ENCODE results near the gene TMPRSS4. TPM values are rescaled to one million over a fixed set of nuclear protein-coding genes. Genes with fewer than 3 reads are reported as not detected.

The TMPRSS4 gene
- total and polyA plus RNA-seq, 2 donors (not counting 1 experiment from before 2014, with no cell fraction given): not detected

DNA sequence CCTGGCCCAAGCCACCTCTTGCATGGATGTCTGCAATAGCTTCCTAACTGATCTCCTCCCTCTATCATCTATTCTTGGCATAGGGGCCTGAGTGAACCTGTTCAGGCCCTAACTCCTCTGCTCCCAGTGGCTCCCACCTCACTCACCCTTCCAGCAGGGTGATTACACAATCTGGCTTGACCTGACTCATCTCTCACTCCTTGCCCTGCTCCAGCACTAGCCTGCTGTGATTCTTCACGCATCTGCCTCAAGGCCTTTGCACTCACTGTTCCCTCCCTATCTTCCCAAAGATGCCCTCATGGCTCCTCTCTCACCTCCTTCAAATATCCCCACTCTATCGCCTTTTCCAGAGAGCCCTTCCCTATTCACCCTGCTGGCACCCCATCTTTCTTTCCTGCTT, 65.2 kb downstream of the TMPRSS4 start:
- H3K9me3 Mint-ChIP-seq (ENCODE audit: insufficient read depth): no peaks in the 10 kb centered on the region
- DNase-seq: no peak
- H3K27ac Mint-ChIP-seq: no peak overlapping the region

DNA sequence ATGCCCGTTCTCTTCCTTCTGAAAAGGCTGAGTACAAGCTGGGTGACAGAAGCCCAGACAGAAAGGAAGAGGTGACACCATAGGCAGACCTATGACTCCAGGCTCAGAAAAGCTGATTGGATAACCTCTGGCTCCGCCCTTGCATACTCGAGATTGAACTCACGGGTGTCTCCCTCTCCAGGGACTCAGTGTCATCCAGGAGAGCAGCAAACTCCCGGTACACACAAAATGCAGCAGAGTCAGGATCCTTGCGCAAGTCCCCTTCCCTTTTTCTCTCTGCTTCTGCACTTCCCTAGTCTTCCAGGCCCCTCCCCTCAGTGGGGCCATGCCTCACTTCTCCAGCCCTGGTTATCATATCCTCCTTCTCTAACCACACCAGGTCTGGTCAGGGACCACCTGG, 65.9 kb downstream of the TMPRSS4 start:
- ATAC-seq (ENCODE audit: low read depth): no peak
- H3K79me2 ChIP-seq (ENCODE audit: control insufficient read depth, insufficient read depth, low read length): no peaks in the 10 kb centered on the region

More for the DNA sequence above, 65.2 kb downstream of the TMPRSS4 start:
- Histone ChIP-seq H3K9me3 (ENCODE audit: control extremely low read depth in 1 of 3, control insufficient read depth in 2 of 3, insufficient read depth in 1 of 3, low read length in 2 of 3) (no peaks in the 10 kb centered on the region), H3K27me3 (replicated peaks in 1 of 4; ENCODE audit: control extremely low read depth in 1 of 4, control insufficient read depth in 3 of 4, insufficient read depth in 4 of 4, low read length in 3 of 4) (peaks cover 0 to 53% (median 20%) of the 10 kb centered on the region in 4 experiments), H3K4me3 (ENCODE audit: control extremely low read depth in 1 of 5, extremely low read depth in 1 of 5, insufficient read depth in 1 of 5, low read depth in 2 of 5, low read length in 4 of 5) (no peak overlapping the region), H4K20me1 (ENCODE audit: control insufficient read depth, insufficient read depth, low read length, poor library complexity, severe bottlenecking) (no peaks in the 10 kb centered on the region), H3K79me2 (ENCODE audit: control insufficient read depth, insufficient read depth, low read length) (no peaks in the 10 kb centered on the region), H3K9ac (ENCODE audit: low read length) (no peak overlapping the region), H2AFZ (ENCODE audit: insufficient read depth, low read depth, low read length, poor library complexity, severe bottlenecking) (no peak overlapping the region), H3K27ac (ENCODE audit: low read length in 2 of 2) (no peak overlapping the region), H3K4me1 (ENCODE audit: control insufficient read depth in 2 of 2, insufficient read depth in 2 of 2, low read length in 2 of 2) (peaks cover 0 to 6% of the 10 kb centered on the region in 2 donors), H3K4me2 (replicated peaks; ENCODE audit: low read depth, low read length, poor library complexity, severe bottlenecking) (no peak overlapping the region), H3K36me3 (replicated peaks in 1 of 2; ENCODE audit: control extremely low read depth in 1 of 2, control insufficient read depth in 1 of 2, extremely low read depth in 1 of 2, insufficient read depth in 2 of 2, low read length in 1 of 2) (no peaks in the 10 kb centered on the region)
- WGBS (ENCODE audit: insufficient coverage): 83% methylated on average over 2 of the region's 2 CpGs
- POLR2A ChIA-PET: no interaction called here
- intact Hi-C loops (cut with micrococcal nuclease): no loop called here
- no peak overlapping the region for H3K4me3 Mint-ChIP-seq
- ATAC-seq (ENCODE audit: low read depth): no peak
- H3K27me3 Mint-ChIP-seq: peaks cover 73% of the 10 kb centered on the region
- H3K4me1 Mint-ChIP-seq: peaks cover 7% of the 10 kb centered on the region
- TF ChIP-seq EZH2 (IDR thresholded peaks at IDR 0.05; ENCODE audit: borderline replicate concordance, insufficient read depth, low read depth, low read length, poor library complexity, severe bottlenecking): no peak
- TF ChIP-seq, protein P1, sequence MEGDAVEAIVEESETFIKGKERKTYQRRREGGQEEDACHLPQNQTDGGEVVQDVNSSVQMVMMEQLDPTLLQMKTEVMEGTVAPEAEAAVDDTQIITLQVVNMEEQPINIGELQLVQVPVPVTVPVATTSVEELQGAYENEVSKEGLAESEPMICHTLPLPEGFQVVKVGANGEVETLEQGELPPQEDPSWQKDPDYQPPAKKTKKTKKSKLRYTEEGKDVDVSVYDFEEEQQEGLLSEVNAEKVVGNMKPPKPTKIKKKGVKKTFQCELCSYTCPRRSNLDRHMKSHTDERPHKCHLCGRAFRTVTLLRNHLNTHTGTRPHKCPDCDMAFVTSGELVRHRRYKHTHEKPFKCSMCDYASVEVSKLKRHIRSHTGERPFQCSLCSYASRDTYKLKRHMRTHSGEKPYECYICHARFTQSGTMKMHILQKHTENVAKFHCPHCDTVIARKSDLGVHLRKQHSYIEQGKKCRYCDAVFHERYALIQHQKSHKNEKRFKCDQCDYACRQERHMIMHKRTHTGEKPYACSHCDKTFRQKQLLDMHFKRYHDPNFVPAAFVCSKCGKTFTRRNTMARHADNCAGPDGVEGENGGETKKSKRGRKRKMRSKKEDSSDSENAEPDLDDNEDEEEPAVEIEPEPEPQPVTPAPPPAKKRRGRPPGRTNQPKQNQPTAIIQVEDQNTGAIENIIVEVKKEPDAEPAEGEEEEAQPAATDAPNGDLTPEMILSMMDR (IDR thresholded peaks at IDR 0.05): no peak
- CTCF ChIA-PET: interaction anchor here (8.7 kb wide), 1 partner anchor 29 kb away, joined by 96 read pairs; no protein-coding TSS in a partner anchor

More for the DNA sequence above, 65.9 kb downstream of the TMPRSS4 start:
- peaks cover 75% of the 10 kb centered on the region for H3K27me3 Mint-ChIP-seq
- peaks cover 7% of the 10 kb centered on the region for H3K4me1 Mint-ChIP-seq
- no peaks in the 10 kb centered on the region for H4K20me1 ChIP-seq (ENCODE audit: control insufficient read depth, insufficient read depth, low read length, poor library complexity, severe bottlenecking)
- H3K9me3 ChIP-seq (ENCODE audit: control extremely low read depth in 1 of 3, control insufficient read depth in 2 of 3, insufficient read depth in 1 of 3, low read length in 2 of 3): no peaks in the 10 kb centered on the region
- POLR2A ChIA-PET: no interaction called here
- DNase-seq: no peak
- WGBS (ENCODE audit: insufficient coverage): 27% methylated on average over 6 of the region's 6 CpGs
- peak overlapping the region; percentile 7 for H2AFZ ChIP-seq (ENCODE audit: insufficient read depth, low read depth, low read length, poor library complexity, severe bottlenecking)
- intact Hi-C loops (cut with micrococcal nuclease): no loop called here
- no peak overlapping the region for H3K4me3 ChIP-seq (ENCODE audit: control extremely low read depth in 1 of 5, extremely low read depth in 1 of 5, insufficient read depth in 1 of 5, low read depth in 2 of 5, low read length in 4 of 5)
- no peaks in the 10 kb centered on the region for H3K36me3 ChIP-seq (replicated peaks in 1 of 2; ENCODE audit: control extremely low read depth in 1 of 2, control insufficient read depth in 1 of 2, extremely low read depth in 1 of 2, insufficient read depth in 2 of 2, low read length in 1 of 2)
- TF ChIP-seq EZH2 (IDR thresholded peaks at IDR 0.05; ENCODE audit: borderline replicate concordance, insufficient read depth, low read depth, low read length, poor library complexity, severe bottlenecking): no peak
- TF ChIP-seq, protein P1 (IDR thresholded peaks at IDR 0.05): no peak
- CTCF ChIA-PET: interaction anchor here (0.9 to 8.7 kb wide), 6 partner anchors 9 to 346 kb away, joined by 3 to 96 read pairs (median 4); no protein-coding TSS in a partner anchor
- no peaks in the 10 kb centered on the region for H3K9me3 Mint-ChIP-seq (ENCODE audit: insufficient read depth)
- H3K9ac ChIP-seq (ENCODE audit: low read length): no peak overlapping the region
- H3K27me3 ChIP-seq (replicated peaks in 1 of 4; ENCODE audit: control extremely low read depth in 1 of 4, control insufficient read depth in 3 of 4, insufficient read depth in 4 of 4, low read length in 3 of 4): peaks cover 0 to 60% (median 23%) of the 10 kb centered on the region in 4 experiments
- no peak overlapping the region for H3K4me3 Mint-ChIP-seq
- no peak overlapping the region for H3K4me2 ChIP-seq (replicated peaks; ENCODE audit: low read depth, low read length, poor library complexity, severe bottlenecking)
- peaks cover 0 to 6% of the 10 kb centered on the region in 2 donors for H3K4me1 ChIP-seq (ENCODE audit: control insufficient read depth in 2 of 2, insufficient read depth in 2 of 2, low read length in 2 of 2)
- H3K27ac Mint-ChIP-seq: no peak overlapping the region
- H3K27ac ChIP-seq (ENCODE audit: low read length in 2 of 2): no peak overlapping the region

Data from B cell (primary cell).